HUES48 (cell line): ENCODE measurements around the gene CEP20.
A peak's percentile ranks its signal among the peaks of the same experiment; 100 is the strongest.
"Not testable (repeated sequence)": the region's sequence is repeated elsewhere in the genome, so short reads cannot be mapped to it uniquely, and the experiment has no call there.

Experiments used
- H3K27ac ChIP-seq: one replicate; pipeline ENCODE4 v1.7.0; 2013; ENCODE audit warnings: low read depth, low read length, inconsistent platforms
- H3K27me3 ChIP-seq: 2 replicates; pipeline ENCODE4 v1.6.1; 2013; ENCODE audit warnings: mild to moderate bottlenecking, low read length; ENCODE audit not compliant: control insufficient read depth, insufficient read depth
- H3K36me3 ChIP-seq: 2 replicates; pipeline ENCODE4 v1.6.1; 2013; ENCODE audit warnings: low read length; ENCODE audit not compliant: control insufficient read depth, insufficient read depth
- H3K4me1 ChIP-seq: 2 replicates; pipeline ENCODE4 v1.6.1; 2013; ENCODE audit warnings: mild to moderate bottlenecking, low read length; ENCODE audit not compliant: control insufficient read depth, insufficient read depth
- H3K4me3 ChIP-seq: 2 replicates; pipeline ENCODE4 v1.5.1; 2013; ENCODE audit warnings: mild to moderate bottlenecking, low read depth, low read length
- H3K9ac ChIP-seq: 2 replicates; pipeline ENCODE4 v1.6.1; 2013; ENCODE audit warnings: mild to moderate bottlenecking, low read depth, low read length, moderate library complexity
- H3K9me3 ChIP-seq: 2 replicates; pipeline ENCODE4 v1.6.1; 2013; ENCODE audit warnings: low read length; ENCODE audit not compliant: control insufficient read depth, insufficient read depth

Gene CEP20

GRCh38 chr16:15856901-15857698 lies 31.3 kb downstream of the CEP20 start, which contains the start of gene MYH11:
TSS of gene MYH11 (minus strand) at chr16:15857028. CDS start at chr16:15838252, 18,776 bp downstream.
- H3K9me3 ChIP-seq, result no peaks in the 10 kb centered on the region
- H3K9ac ChIP-seq, result peak within 1 kb of the TSS; percentile 3; the same call in 1 of the 2 replicates
- peaks cover 42% of the 10 kb centered on the region for H3K27me3 ChIP-seq
- peak within 1 kb of the TSS; percentile 62 for H3K4me3 ChIP-seq
- H3K4me1 ChIP-seq, result peaks cover 4% of the 10 kb centered on the region; the same call in 1 of the 2 replicates
- no peak within 1 kb of the TSS for H3K27ac ChIP-seq
- H3K36me3 ChIP-seq, result no peaks in the 10 kb centered on the region

- no peaks in the 10 kb centered on the region for H3K36me3 ChIP-seq
- H3K9me3 ChIP-seq, result no peaks in the 10 kb centered on the region
- H3K27ac ChIP-seq, result no peak overlapping the region
- peaks cover 4% of the 10 kb centered on the region; the same call in 1 of the 2 replicates for H3K4me1 ChIP-seq
- H3K4me3 ChIP-seq, result no peak overlapping the region; the same call in 1 of the 2 replicates
- H3K27me3 ChIP-seq, result peaks cover 42% of the 10 kb centered on the region
- H3K9ac ChIP-seq, result no peak overlapping the region
These were observed 32.2 kb downstream of the CEP20 start for GRCh38 chr16:15856182-15856581.

- no peak overlapping the region for H3K9ac ChIP-seq
- H3K36me3 ChIP-seq, result no peaks in the 10 kb centered on the region
- H3K4me1 ChIP-seq, result peaks cover 4% of the 10 kb centered on the region; the same call in 1 of the 2 replicates
- H3K9me3 ChIP-seq, result no peaks in the 10 kb centered on the region
- no peak overlapping the region for H3K27ac ChIP-seq
- H3K27me3 ChIP-seq, result peaks cover 42% of the 10 kb centered on the region
- no peak overlapping the region for H3K4me3 ChIP-seq
These were observed 32.7 kb downstream of the CEP20 start for GRCh38 chr16:15855704-15856003.

GRCh38 chr16:15854906-15855703 lies 33.3 kb downstream of the CEP20 start:
- no peak overlapping the region for H3K9ac ChIP-seq
- H3K27me3 ChIP-seq, result peaks cover 42% of the 10 kb centered on the region
- H3K27ac ChIP-seq, result no peak overlapping the region
- H3K9me3 ChIP-seq, result no peaks in the 10 kb centered on the region
- H3K4me3 ChIP-seq, result no peak overlapping the region
- peaks cover 4% of the 10 kb centered on the region; the same call in 1 of the 2 replicates for H3K4me1 ChIP-seq
- H3K36me3 ChIP-seq, result no peaks in the 10 kb centered on the region

GRCh38 chr16:15854061-15854460 lies 34.3 kb downstream of the CEP20 start:
- Histone ChIP-seq H3K9ac (no peak overlapping the region), H3K27me3 (peaks cover 42% of the 10 kb centered on the region), H3K4me1 (peaks cover 4% of the 10 kb centered on the region; the same call in 1 of the 2 replicates), H3K4me3 (no peak overlapping the region), H3K27ac (no peak overlapping the region), H3K36me3 (no peaks in the 10 kb centered on the region), H3K9me3 (no peaks in the 10 kb centered on the region)

- Histone ChIP-seq H3K27ac (no peak overlapping the region), H3K9me3 (no peaks in the 10 kb centered on the region), H3K4me1 (peaks cover 4% of the 10 kb centered on the region; the same call in 1 of the 2 replicates), H3K27me3 (peaks cover 32% of the 10 kb centered on the region), H3K4me3 (no peak overlapping the region), H3K9ac (no peak overlapping the region), H3K36me3 (no peaks in the 10 kb centered on the region)
These were observed 35.4 kb downstream of the CEP20 start for GRCh38 chr16:15853021-15853420.

- H3K27me3 ChIP-seq, H3K9ac ChIP-seq, H3K9me3 ChIP-seq, H3K4me1 ChIP-seq, H3K36me3 ChIP-seq, H3K4me3 ChIP-seq, H3K27ac ChIP-seq: not testable (repeated sequence)
These were observed 37.8 kb downstream of the CEP20 start for GRCh38 chr16:15850555-15850954.

- Histone ChIP-seq H3K4me1 (no peaks in the 10 kb centered on the region), H3K36me3 (no peaks in the 10 kb centered on the region), H3K4me3 (no peak overlapping the region), H3K27me3 (no peaks in the 10 kb centered on the region), H3K27ac (no peak overlapping the region), H3K9ac (no peak overlapping the region), H3K9me3 (no peaks in the 10 kb centered on the region)
These were observed 39.0 kb downstream of the CEP20 start for GRCh38 chr16:15849209-15849981.

GRCh38 chr16:15847611-15848175 lies 40.7 kb downstream of the CEP20 start:
- Histone ChIP-seq H3K27me3 (no peaks in the 10 kb centered on the region), H3K9me3 (no peaks in the 10 kb centered on the region), H3K27ac (no peak overlapping the region), H3K4me1 (no peaks in the 10 kb centered on the region), H3K36me3 (no peaks in the 10 kb centered on the region), H3K4me3 (no peak overlapping the region), H3K9ac (no peak overlapping the region)

- Histone ChIP-seq H3K4me3 (no peak overlapping the region), H3K27me3 (no peaks in the 10 kb centered on the region), H3K27ac (no peak overlapping the region), H3K4me1 (no peaks in the 10 kb centered on the region), H3K9me3 (no peaks in the 10 kb centered on the region), H3K9ac (no peak overlapping the region), H3K36me3 (no peaks in the 10 kb centered on the region)
These were observed 41.9 kb downstream of the CEP20 start for GRCh38 chr16:15846510-15846909.
